HG02885 (cell line): ENCODE results near the gene IL19.
A peak's percentile ranks its signal among the peaks of the same experiment; 100 is the strongest.
"Not testable (repeated sequence)": the region's sequence is repeated elsewhere in the genome, so short reads cannot be mapped to it uniquely, and the experiment has no call there.

Experiments used
- ATAC-seq: cut with Tn5 transposase; IDR thresholded peaks from one replicate; pipeline ENCODE4 v1.9.1; 2021; ENCODE audit warnings: mild to moderate bottlenecking; ENCODE audit not compliant: unreplicated experiment, poor library complexity

The IL19 gene

GRCh38 chr1:206771338-206771692 is 742 bp downstream of the IL19 start:
- no peak for ATAC-seq

DNA sequence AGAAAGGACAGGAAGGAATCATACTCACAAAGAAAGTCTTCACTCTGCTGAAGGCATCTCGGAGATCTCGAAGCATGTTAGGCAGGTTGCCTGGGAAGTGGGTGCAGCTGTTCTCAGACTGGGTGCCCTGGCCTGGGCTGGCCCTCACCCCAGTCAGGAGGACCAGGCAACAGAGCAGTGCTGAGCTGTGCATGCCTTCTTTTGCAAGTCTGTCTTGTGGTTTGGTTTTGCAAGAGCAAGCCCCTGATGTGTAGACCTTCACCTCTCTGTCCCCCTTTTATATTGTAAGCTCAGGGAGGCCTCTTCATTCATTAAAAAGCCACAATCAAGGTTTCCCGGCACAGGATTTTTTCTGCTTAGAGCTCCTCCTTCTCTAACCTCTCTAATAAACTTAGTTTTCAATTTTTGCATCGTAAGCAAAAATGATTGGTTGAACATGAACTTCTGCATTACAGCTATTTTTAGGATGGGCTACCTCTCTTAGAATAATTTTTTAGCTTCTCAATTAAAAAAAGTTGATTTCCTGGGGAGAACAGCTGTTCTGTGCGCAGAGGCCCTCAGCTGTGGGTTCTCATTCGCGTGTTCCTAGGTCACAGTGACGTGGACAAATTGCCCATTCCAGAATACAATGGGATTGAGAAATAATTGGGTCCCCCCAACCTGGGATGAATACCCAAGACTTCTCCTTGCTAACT is 1.8 kb downstream of the IL19 start, which contains the start of gene IL10:
IL10 (minus strand) TSS at position 252 of the 695 bp plus-strand sequence; CDS start at position 193, 59 bp downstream.
- ATAC-seq = no peak

DNA sequence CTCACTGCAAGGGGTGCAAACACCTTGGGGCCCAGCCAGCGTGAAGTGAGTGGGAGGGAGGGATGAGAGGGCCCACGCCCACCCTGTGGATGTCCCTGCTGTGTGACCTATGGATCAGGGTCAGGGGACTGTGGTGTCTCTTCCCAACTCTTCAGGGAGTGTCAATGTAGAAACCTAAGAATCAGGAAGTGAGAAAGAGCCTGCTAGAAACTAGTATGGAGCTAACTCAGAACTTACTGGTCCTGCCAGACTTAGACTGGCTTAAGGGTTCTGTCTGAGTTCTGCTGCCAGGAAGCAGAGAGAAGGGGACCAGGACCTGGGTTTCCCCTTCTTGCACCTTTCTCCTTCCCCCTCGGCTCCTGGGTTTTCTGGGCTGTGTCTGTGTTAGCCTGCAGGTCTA is 3.5 kb downstream of the IL19 start:
- no peak for ATAC-seq

DNA sequence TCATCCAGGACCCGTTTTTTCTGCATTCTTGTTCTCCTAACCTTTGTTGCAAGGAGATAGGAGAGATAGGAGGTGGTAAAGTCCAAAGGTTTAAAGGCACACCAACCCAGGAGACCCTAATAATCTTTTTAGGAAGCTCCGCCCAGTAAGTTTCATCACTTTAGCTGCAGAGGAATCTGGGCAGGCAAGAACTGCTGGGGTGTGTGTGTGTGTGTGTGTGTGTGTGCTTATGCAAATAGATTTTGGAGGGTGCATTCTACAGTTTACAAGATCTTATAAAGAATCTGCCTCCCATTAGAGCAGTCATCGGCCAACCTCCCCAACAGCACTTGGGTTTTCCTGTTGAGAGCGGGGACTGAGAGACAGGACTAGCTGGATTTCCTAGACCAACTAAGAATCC is 5.7 kb downstream of the IL19 start:
- ATAC-seq = no peak

GRCh38 chr1:206778031-206778430 is 7.5 kb downstream of the IL19 start:
- no peak for ATAC-seq

DNA sequence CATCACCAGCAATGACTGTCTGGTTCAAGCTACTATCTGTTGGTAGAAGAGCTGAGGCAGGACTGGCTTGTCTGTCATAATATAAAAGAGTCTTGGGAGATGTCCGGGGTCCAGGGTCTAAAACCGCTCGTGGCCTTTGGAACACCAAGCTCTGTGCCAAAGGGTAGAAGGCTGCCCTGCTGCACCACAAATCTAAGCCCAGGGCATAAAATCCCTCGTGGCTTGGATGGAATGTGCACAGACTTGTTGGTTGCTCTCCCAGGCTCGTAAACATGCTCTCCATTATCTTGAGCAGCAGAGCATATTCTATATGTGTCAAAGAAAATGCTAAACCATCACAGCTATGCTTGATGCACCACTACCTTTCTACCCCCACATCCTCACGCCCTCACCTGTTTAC is 8.3 kb downstream of the IL19 start:
- ATAC-seq = not testable (repeated sequence)

- no peak for ATAC-seq
Observed at GRCh38 chr1:206779638-206780037, 9.1 kb downstream of the IL19 start.

DNA sequence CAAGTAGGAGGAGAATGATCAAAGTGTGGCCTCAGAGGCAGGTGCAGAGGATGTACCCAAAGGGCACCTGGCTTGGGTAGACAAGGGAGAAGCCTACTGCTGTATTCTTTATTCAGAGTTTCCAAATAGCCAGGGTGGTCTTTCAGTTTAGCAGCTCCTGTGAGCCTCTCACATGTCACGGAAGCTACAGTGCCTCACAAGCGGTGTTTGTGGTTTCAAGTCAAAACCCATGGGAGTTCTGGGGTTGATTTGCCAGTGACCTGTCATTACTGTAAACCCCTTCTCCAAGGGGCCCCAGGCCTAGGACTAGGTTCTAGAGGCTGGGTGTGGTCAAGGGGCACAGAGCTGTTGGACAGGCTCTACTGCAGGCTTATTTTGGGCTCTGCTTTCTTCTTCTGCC is 11.9 kb downstream of the IL19 start:
- peak; percentile 64 for ATAC-seq

DNA sequence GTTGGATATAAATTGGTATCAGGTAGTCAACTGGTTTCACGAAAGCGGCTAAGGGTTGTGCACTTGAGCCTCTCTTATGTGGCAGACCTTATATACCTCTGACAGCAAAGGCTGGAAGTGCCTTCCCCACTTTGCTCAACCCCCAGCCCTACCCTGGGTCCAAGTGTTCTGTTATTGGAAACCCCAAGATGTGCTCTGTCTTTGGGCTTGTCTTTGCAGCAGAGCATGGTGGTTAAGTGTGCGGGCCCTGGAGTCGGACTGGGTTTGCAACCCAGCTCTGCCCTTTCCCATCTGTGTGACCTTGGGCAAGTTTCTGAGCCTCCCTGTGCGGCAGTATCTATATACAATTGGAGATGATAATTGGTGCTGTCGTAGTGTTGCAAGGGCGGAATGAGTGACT is 12.9 kb downstream of the IL19 start:
- no peak for ATAC-seq

GRCh38 chr1:206784471-206784903 is 13.9 kb downstream of the IL19 start:
- peak; percentile 69 for ATAC-seq

GRCh38 chr1:206785182-206785765 is 14.7 kb downstream of the IL19 start:
- ATAC-seq = no peak

- ATAC-seq = peak; percentile 33
Observed at GRCh38 chr1:206786212-206786886, 15.8 kb downstream of the IL19 start.

DNA sequence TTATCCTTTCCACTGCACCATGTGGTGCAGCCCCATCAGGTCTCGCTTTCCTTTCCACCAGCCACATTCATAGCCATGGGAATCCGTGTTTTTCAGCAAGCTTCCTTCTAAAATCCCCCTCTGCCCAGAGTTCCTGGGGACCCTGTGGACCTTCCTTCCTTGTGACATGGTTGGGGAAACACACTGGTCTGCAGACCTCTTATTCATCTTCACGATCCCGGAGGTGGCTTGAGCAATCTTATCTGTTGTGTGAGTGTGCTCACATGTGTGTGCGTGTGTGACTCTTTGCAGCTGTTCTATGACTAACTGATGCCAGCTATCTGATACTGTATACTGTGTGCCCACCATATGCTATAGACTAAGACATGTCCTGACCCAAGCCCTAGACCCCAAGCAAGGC is 17.3 kb downstream of the IL19 start:
- ATAC-seq = no peak

DNA sequence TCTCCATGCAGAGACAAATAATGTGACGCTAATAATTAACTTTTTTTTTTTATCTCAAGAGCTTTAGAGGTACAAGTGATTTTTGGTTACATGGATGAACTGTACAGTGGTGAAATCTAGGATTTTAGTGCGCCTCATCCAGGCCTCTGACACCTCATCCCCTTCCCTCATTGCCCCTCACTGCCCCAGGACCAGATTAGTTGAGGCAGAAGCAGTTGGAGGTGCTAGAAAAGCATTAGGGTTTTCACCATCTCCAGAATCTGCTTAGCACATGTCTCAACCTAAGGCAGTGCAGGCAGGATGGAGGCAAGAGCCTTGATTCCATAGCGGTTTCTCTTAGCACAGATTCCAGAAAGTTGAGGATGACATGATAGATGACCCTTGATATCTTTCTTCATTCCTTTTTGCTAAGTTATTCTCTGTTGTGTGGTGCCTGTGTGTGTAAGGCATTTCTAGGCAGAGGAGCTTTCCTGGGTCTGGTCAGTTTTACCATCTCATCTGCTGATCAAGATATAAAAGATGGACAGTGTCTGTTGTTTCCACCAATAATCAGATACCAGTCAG is 18.0 kb downstream of the IL19 start:
- ATAC-seq = no peak

- ATAC-seq = no peak
Observed at GRCh38 chr1:206790502-206791250, 20.1 kb downstream of the IL19 start.

GRCh38 chr1:206792939-206793607 is 22.5 kb downstream of the IL19 start:
- peak; percentile 42 for ATAC-seq

DNA sequence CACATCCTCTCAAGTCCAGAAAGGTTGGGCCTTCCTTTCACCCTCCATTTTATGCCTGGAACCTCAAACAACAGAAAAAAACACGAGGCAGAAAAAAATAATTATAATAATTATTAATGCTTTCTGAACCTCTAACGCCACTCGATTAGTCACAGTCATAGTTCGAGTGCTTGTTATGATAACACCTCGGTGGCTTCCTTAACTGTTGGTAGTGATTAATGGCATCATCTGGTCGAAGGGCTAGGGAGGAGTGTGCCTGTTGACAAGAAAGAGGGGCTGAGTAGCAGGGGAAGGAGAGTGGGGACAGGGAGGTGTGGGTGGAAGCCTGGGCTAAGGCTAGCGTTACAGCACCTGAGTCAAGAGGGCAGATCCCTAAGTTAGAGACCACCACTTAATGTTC is 23.0 kb downstream of the IL19 start:
- no peak for ATAC-seq

GRCh38 chr1:206794294-206794908 is 23.8 kb downstream of the IL19 start:
- ATAC-seq = no peak

DNA sequence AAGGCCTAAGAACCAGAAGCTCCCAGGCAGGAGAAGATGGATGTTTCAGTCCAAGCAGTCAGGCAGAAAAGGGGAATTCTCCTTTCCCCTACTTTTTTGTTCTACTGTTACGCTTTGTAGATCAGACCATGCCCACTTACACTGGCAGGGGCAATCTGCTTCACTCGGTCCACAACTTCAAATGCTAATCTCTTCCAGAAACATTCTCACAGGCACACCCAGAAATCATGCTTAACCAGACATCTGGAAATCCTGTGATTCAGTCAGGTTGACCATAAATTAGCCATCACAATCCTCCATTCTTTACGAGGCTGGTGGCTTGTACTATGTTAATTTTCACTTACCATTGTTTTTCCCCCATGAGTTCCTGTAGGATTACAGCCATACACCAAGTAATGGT is 25.5 kb downstream of the IL19 start:
- no peak for ATAC-seq

- no peak for ATAC-seq
Observed at GRCh38 chr1:206796981-206797402, 26.4 kb downstream of the IL19 start.
